ENCODE results near the gene QSOX1.

QSOX1 gene

DNA sequence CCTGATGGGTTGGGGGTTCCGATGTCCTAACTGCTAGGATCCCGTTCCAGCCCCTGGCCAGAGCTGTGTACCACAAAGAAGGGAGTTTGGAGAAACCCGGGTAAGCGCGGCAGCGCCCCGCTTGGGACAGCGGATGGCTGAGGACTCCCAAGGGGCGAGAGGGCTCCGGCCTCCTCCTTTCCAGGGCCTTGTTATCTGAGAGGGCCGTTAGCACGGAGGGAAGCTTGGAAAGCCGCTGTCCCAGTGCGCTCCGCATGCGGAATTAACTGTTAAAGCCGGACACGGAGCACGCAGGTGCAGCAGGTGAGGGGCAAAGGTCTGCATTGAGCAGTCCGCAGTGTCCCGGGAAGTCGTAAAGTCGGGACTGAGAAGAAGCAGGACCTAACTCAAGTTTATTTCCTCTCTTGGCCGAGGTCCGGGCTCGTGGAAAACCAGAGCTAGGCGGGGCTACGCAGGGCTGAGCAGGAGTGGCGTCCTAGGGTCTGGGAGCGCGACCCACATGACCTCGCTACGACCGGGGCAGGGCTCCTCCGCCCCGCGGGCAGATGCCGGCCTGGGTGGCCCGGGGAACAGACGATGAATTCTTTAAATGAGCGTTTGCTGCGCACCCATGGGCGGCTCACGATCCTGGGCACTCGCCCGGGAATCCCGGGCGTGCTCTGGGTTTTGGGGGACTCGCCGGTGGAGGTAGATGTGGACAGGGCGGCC lies 79.9 kb downstream of the QSOX1 start:
- no peak for DNase-seq (ENCODE audit: low read depth)

DNA sequence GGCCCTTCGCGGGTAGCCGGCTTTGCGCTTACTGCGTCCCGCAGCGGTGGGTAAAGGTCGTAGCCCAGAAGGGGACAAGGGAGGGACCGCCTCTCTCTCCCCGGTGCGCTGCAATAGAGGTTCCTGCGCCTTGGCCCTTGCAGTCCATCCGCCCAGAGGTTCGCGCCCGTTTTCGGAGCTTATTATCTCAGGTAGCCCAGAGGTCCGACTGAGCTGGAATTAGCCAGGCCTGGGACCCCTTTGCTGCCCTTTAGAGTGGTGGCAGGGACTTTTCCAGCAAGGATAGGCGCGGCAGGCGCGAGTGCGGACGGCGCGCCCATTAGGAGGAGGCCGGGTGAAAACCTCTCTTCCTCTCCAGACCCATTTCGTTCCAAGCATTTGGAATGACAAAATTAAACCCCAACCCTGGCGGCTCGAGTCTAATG lies 80.4 kb downstream of the QSOX1 start:
- no peak for DNase-seq (ENCODE audit: low read depth)

DNA sequence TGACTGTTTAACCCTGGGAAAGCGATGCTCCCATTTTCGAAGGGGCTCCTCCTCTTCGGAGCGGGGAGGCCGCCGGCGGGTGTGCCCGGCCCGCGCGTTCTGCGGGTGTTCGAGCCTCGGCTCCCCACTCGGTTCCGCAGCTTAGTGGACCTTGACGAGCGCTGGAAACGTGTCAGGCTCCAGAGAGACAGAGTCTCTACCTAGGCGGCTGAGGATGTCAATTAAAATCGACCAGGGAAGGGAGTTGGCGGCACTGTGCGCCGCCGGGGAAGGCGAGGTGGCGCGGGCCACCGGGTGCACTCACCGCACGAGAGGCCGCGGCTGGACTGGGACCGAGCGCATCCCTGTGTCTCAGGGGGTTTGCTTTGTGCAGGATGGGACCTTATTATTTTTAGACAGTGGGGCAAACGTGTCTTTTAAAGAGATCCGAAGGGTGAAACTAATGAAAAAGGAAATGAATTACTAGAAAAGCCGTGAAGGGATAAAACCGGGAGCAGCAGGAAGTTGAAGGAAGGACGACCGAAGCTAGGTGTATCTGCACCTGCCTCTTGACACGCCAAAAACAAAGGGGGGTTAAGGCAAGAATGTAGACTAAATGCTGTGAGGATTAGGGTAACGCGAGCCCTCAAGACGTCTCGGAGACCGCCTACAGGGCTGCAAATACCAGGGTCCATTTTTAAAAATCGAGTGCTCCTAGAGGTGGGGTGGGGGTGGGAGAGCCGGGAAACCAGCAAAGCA lies 81.0 kb downstream of the QSOX1 start:
- no peak for DNase-seq (ENCODE audit: low read depth)

DNA sequence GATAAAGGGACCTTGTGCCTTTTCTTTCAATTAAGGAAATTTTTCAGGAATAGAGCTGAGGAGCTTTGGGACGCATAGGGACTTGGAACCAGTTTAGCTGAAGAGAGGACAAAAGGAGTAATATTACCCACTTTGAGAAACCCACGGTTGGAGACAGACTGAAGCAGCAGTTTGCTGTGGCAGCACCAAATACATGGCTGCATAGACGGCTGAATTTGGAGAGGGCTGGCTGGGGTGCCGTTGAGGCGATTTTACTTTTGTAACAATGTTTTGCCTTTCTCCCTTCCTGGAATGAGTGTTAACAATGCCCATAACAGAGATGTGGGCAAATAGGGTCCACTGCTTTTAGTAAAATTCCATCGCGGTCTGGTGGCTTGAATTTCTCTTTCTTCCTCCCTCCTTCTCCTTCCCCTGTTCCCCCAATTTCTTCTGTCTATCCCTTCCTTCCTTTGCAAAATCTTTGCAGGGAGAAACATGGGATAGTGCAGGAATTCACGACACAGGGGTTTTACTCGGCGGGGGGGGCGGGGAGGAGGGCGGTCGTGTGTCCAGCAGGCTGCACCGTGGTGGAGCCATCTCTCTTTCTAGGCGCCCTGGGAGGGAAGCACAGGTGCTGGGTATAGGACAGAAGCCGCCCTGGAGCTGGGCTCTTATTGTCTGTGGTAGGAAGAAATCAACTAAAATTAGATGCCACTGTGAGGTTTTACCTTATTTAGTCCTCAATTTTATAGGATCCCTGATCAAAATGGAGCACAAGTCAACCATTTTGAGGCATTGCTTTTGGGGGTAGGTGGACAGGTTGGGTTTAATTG lies 82.2 kb downstream of the QSOX1 start:
- DNase-seq (ENCODE audit: low read depth) = no peak

DNA sequence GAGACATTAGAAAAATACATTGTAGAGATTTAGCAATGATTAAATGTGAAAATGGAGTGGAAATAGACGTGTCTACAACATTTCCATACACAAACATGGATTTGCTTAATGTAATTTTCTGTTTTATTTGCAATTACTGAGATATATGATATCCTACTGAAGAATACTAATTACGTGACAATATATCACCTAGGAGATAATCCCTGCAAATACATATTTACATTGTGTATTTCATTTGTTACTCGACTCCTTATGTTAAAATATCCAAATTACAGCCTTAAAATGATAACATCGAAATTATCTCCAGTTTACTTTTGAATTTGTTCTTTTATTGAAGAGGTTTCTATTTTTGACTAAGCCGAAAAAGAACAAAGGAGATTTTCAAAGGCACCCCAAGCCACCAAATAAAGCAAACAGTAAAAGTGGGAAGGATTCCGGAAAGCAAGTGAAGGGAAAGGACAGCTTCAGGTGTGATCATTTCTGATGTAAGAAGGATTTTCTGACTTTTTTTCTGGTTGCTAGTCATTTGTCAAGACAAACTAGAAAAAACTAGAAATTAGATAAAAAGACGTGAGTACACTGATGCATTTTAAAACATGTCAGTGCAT lies 83.3 kb downstream of the QSOX1 start:
- DNase-seq (ENCODE audit: low read depth) = no peak

DNA sequence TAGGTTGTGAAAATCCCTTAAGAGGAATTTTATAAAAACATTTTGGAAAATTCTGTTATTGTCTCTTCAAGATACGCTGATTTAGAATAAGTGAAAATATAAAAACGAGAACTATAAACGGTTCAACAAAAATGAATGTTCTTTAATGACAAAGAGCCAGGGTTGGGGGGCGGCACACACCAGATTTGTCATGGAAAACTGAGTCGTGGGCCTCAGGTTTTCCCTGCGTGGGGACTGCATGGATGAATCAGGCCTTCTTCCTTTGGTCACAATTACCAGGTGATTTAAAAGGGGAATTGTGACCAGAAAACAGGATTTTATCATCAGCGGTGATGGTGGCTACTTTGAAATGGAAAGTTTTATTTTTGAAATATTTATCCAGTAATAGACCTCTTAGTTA lies 84.0 kb downstream of the QSOX1 start:
- no peak for DNase-seq (ENCODE audit: low read depth)

DNA sequence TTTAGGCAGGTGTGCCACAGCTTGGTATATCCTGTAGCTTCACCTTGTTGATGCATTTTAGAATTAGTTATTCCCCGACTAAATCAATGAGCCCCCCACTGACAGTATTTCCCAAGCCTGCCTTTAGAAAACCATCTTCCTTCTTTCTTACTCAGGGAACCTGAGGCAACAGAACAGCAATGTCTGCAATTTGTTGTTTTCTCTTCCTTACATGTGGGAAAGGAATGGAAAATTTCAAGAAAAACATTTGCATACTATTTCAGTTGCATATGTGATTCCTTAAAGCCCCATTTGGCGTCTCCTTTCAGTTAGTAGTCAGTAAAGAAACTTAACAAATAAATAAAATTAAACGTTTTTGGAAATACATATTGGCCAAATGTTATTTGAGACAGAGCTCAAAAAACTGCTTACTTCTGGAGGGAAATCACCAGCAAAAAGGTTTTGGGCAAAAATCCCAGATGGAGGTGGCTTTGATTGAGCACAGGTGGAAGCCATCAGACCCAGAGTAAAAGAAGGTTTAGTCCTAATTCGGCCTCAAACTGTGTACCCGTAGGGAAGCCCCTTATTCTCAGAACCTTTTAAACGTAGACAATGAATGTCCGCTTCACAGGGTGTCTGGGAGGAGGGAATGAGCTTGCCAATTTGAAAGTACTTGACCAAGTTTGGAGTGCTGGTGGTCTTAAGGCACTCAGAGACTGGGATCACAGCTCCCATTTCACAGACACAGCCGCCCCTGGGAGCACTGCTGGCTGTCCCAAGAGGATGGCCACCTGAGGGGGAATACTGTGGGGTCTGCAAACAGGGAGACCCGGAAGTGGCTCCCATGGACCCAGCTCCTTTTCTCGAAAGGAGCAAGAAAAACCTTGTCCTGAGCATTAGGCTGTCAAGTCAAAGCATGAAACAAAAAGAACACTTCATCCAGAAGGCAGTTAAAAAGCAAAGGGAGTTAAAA lies 84.8 kb downstream of the QSOX1 start:
- no peak for DNase-seq (ENCODE audit: low read depth)

DNA sequence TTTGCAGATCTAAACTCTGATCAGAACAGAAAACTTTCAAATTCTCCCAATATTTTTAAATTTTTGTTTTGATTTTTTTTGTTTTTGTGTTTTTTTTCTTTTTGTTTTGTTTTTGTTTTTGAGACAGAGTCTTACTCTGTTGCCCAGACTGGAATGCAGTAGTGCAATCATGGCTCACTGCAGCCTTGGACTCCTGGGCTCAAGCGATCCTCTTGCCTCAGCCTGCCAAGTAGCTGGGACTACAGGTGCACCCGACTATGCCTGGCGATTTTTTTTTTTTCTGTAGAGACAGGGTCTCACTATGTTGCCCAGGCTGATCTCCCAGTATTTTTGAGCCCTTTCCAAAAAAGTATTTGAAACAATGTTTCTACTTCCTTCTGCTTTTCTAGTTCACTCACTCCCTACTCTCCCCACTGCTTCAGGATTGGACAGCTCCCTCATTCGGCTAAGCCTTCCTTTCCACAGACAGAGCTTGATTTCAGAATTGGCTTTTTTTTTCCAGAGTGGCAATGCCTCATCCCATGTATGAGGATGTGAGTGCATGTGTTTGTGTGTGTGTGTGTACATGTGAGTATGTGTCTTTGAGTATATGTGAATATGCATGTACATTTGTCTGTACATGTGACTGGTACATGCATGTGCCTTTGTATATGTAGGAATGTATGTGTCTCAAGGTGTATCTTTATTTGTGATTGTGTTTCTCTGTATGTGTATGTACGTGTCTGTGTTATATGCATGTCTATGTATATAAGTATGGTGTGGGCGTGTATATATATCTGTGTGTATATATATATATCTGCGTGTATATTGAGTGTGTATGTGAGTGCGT lies 87.3 kb downstream of the QSOX1 start:
- DNase-seq (ENCODE audit: low read depth) = no peak

DNA sequence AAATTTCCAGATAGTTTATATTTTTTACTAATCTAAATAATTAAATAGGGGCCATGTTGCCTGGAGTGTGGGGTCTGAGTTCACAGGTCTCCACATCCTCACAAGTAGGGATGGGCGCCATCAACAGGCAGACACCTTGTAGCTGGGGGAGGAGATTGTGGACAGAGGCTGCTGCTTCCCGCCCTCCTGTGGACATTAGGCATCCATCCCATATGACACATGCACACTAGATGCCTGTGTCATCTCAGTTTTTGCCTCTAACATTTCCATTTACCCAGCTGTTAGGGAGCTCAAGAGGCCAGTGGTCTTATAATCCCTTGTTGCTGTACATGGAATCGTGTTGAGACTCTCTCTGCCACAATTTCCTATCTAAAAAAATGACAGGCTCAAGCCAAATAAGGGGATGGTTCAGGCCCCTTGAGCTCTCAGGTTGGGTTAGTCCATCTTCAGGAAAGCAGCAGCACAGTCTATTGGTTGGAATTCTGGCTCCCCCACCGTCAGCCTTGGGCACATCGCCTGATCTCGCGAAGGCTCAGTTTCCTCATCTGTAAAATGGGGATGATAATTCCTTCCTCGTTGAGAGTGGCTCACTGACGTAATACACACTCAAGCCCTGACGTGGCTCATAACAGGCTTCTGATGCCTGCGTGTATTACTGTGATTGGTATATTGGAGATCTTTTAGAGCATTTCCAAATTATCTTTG lies 89.0 kb downstream of the QSOX1 start:
- DNase-seq (ENCODE audit: low read depth) = no peak

DNA sequence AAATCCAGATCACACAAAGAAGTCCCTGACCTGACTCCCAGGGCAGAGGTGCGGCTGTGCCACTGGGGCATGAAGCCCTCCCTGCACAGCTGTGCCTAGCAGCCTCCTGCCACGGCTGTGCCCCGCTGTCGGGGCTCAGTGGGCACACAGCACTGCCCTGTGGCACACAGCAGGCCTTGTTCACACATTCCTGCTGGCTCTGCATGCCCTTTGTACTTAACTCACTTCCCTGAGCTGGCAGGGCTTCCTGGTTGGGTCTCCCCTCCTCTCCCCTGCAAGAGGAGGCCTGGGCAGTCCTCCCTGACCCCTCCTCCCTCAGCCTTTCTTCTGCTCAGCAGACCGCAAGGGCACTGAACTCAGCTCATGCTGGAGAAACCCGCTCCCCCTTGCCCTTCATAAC lies 90.2 kb downstream of the QSOX1 start:
- DNase-seq (ENCODE audit: low read depth) = no peak

DNA sequence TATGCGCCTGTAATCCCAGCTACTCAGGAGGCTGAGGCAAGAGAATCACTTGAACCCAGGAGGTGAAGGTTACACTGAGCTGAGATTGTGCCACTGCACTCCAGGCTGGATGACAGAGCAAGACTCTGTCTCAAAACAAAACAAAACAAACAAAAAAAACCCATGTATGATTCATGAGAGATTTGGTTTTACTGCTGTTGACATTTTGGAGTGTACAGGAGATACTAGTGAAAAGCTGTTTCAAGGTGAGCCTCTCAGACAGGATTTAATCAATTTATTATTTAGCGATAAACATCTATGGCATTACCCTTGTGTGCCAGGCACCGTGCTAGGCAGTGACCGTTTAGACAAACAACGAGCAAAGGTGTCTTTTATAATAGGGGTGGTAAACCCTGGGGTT lies 91.9 kb downstream of the QSOX1 start:
- DNase-seq (ENCODE audit: low read depth) = no peak

DNA sequence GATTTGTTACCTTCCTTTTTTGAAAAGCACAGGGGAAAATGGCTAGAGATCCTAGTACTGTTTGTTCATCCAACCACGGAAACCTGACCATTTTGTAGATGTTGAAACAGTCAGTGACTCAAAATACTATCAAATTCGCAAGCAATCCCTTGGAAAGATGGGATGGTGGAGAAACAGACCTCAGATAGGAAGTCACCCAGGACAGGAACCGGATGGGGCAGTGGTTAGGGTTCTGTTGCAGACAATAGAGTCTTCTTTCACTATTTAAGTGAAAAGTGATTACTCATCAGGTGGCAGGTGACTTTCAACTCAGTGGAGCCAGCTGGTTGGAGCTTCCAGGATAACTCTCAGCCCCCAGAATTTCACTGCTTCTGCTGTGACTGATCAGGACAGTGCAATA lies 92.4 kb downstream of the QSOX1 start:
- no peak for DNase-seq (ENCODE audit: low read depth)

DNA sequence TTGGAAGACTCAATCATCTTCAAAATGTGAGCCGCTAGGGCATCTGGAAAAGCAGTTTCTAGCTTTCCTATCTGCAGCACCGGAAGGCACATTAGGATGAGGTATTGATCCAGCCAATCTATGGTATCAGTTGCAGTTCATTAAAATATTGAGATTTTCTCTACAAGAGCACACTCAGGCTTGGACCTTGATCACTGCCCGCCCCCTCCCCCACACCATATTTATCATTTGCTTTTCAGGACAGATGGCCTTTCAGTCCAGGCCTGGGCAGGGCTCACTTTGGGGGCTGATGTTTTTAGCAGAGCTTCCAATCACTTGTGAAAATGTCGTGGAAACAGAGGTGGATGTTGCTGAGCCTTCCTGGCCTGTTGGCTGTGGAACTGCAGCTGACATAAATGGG lies 92.9 kb downstream of the QSOX1 start:
- DNase-seq (ENCODE audit: low read depth) = no peak

DNA sequence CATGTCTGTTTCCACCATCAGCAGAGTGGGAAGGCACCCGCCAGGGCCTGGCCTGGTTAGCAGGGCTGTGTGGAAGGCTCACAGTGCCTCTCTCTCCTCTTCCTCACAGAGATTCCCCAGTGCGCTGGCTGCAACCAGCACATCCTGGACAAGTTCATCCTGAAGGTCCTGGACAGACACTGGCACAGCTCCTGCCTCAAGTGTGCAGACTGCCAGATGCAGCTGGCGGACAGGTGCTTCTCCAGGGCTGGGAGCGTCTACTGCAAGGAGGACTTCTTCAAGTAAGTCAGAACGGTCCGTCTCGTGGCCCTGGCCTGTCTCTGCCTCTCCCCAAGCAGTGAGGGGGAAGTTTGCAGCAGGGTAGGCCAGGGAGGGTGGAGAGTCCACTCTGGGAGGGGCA lies 93.5 kb downstream of the QSOX1 start:
- DNase-seq (ENCODE audit: low read depth) = no peak

DNA sequence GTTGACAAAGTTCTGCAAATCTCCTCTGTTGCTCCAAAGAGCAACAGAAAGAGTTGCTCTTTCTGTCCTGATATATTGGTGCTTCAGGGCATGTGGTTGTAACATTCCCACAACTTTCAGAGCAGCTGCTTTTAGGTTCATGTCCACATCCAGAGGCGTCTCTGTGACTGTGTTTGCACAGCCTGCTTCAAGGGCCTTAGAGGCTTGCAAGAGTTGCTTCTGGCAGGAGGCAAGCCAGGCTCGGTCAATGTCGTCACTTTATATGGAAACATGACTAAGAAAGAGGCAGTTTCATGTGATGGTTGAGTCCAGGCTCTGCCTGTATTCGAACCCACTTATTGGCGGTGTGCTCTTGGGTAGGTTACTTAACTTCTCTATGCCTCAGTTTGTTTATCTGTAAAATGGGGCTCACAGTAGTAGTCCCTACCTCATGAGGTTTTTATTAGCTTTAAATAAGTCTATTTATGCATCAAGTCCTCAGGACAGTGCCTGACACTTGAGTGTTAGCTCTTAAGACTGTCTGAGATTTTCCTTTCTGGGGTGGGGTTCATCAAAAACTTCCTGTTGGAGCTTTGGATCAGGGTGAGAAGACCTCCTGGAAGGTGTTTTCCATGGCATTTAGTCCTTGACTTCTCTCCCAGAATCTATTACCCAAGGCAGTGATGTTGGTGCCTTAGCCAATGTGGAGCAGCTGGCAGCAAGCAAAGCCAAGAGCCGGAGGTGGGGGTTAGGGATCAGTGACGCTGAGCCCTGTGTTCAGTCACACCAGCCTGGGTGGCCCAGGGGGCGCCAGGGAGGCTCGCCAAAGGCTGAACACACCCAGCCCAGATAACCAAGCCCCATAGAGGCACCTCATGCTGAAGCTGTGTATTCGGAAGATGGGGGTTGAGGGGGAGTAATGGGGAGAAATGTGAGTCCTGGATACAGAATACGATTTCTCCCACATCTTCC lies 94.3 kb downstream of the QSOX1 start:
- no peak for DNase-seq (ENCODE audit: low read depth)

DNA sequence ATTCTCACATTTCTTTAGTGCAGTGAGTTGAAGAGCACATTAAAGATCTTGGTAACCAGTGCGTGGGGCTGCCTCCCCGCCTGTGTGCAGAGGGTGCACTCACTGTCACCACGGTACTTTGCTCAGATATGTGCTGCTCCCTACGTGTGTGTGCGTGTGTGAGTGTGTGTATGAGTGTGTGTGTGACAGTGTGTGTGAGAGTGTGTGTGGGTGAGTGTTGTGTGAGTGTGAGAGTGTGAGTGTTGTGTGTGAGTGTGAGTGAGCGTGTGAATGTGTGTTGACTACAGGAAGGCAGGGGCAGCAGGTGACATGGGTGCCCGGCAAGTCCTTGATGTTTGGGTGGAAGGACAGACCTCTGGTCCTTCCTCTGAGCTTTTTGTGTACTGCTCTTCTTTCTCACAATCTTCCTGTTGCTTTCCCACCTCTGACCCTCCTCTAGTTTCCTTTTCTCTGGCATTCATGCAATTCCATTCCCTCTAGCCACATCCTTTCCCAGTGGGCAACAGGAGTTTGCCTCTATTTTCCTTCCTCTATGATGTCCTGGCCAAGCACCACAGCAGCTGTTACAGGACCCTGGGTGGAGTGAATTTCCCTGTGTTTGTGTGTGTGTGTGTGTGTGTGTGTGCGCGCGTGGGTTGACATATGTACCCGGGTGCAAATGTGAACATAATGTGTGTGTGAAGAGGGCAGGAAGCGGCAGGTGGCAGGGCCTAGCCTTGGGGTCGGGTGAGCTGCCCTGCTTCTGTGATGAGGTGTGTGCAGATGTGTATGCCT lies 95.2 kb downstream of the QSOX1 start:
- DNase-seq (ENCODE audit: low read depth) = no peak

DNA sequence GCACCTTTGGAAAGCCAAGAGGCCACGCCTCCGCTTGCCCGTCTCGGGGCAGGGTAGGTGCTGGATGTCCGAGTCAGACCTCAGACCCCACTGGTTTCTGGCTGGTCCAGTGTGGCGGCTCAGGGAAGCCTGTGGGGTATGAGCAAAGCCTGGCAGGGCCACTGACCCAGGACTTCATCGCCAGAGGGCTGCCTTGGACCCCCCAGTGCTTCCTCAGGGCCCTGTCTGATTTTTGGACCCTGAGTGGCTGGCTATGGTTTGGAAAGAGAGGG lies 95.8 kb downstream of the QSOX1 start:
- DNase-seq (ENCODE audit: low read depth) = no peak

DNA sequence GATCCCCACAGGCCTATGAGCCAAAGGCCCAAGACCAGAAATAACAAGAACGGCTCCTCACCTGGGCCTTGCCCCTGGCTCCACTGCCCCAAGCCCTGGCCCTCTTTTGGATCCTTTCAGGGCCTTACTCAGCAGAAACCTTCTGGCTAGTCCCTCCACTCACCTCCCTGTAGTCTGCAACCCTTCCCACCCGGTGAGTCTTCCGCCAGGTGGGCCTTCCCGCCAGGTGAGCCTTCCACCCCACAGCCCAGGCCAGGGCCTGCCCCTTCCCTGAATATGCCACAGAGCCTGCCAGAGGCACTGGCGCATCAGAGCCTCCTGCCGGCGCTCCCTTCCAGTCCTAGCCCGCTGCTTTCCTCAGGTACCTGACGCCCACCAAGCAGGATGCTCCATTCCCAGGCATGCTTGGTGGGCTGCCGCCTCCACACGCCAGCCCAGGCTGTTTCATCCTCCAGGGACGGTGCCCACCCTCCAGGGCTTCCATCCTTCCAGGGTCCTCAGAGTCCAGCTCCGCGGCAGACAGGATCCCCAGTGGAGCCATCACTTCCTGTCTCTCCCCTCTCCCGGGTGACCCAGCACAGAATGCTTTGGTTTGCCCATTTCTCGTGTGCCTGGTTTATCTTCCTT lies 96.3 kb downstream of the QSOX1 start:
- DNase-seq (ENCODE audit: low read depth) = no peak
